22Rv1 (cell line): Measurements from ENCODE around the gene PLA2G6.

Source experiments
- H3K27ac ChIP-seq: fragments of 450-650 bp; 2 replicates; pipeline ENCODE4 v1.5.1; 2017
- CTCF ChIP-seq: fragments of 450-650 bp; IDR thresholded peaks from 2 replicates; pipeline ENCODE4 v1.5.1; 2017; ENCODE audit warnings: mild to moderate bottlenecking
- ZFX ChIP-seq: fragments of 450-650 bp; IDR thresholded peaks from 2 replicates; pipeline ENCODE4 v1.6.1; 2017; ENCODE audit warnings: antibody characterized with exemption, borderline replicate concordance

Gene PLA2G6

GRCh38 chr22:38196791-38197419 is 15.3 kb upstream of the PLA2G6 start:
- TF ChIP-seq ZFX (no peak), CTCF (no peak)

GRCh38 chr22:38193580-38193979 is 11.9 kb upstream of the PLA2G6 start:
- no peak overlapping the region for H3K27ac ChIP-seq
- no peak for TF ChIP-seq CTCF
- no peak for TF ChIP-seq ZFX

More at GRCh38 chr22:38196791-38197419, 15.3 kb upstream of the PLA2G6 start:
- no peak overlapping the region for H3K27ac ChIP-seq

- H3K27ac ChIP-seq, result no peak overlapping the region
- no peak for TF ChIP-seq CTCF
- TF ChIP-seq ZFX, result no peak
These were observed 10.8 kb upstream of the PLA2G6 start for GRCh38 chr22:38192475-38192863.

- H3K27ac ChIP-seq, result no peak overlapping the region
- TF ChIP-seq ZFX (no peak), CTCF (no peak)
These were observed 10.3 kb upstream of the PLA2G6 start for GRCh38 chr22:38191731-38192474.

GRCh38 chr22:38191055-38191454 is 9.4 kb upstream of the PLA2G6 start:
- TF ChIP-seq CTCF (no peak), ZFX (no peak)
- H3K27ac ChIP-seq, result no peak overlapping the region

- H3K27ac ChIP-seq, result no peak overlapping the region
- TF ChIP-seq ZFX, result no peak
- no peak for TF ChIP-seq CTCF
These were observed 9.0 kb upstream of the PLA2G6 start for GRCh38 chr22:38190581-38190980.

- no peak for TF ChIP-seq CTCF
- TF ChIP-seq ZFX, result no peak
These were observed 7.5 kb upstream of the PLA2G6 start for GRCh38 chr22:38189104-38189503.

More at GRCh38 chr22:38189104-38189503, 7.5 kb upstream of the PLA2G6 start:
- no peak overlapping the region for H3K27ac ChIP-seq
